Gastroesophageal sphincter (tissue), 3 donors: ENCODE data around the gene SMCHD1.

Experiments used
- CTCF ChIP-seq, 4 experiments: fragments of 200-600 bp in 2 of 4; fragments of 450-650 bp in 2 of 4; sonication (generic) in 1 of 4; IDR thresholded peaks; one replicate each; pipeline ENCODE4 v1.5.1; 2017 to 2019; ENCODE audit warnings: antibody characterized with exemption in 4 of 4, mild to moderate bottlenecking in 2 of 4, moderate library complexity in 2 of 4
- EP300 ChIP-seq: sonication (generic); formaldehyde crosslinking; IDR thresholded peaks from one replicate; pipeline ENCODE4 v1.6.1; 2017; ENCODE audit warnings: antibody characterized with exemption, mild to moderate bottlenecking
- POLR2A ChIP-seq, 2 donors: fragments of 450-650 bp; IDR thresholded peaks; one replicate each; pipeline ENCODE4 v1.6.1; 2017; ENCODE audit warnings: antibody characterized with exemption in 2 of 2, mild to moderate bottlenecking in 2 of 2, moderate library complexity in 1 of 2
- POLR2AphosphoS5 ChIP-seq: sonication (generic); formaldehyde crosslinking; IDR thresholded peaks from one replicate; pipeline ENCODE4 v1.6.1; 2017; ENCODE audit warnings: antibody characterized with exemption

DNA sequence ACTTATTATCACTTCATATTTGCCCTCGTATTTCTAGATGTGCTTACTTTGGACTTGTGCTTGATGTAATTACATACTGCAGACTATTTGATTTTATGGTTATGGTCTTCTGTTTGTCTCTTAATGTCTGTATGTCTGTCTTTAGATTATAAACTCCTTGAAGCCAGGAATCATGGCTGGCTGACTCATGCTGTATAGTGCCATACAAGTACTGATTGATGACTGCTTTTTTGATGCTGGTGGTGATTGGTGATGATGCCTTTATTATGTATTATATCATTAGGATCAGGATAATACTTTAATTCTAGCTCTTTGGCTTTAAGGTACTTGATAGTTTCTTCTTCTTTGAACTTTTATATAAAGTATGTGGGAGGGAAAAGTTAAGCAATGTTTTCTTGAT is 17.3 kb downstream of the SMCHD1 start:
- TF ChIP-seq CTCF (IDR thresholded peaks at IDR 0.05) (no peak), POLR2AphosphoS5 (no peak), POLR2A (IDR thresholded peaks at IDR 0.05) (no peak), EP300 (no peak)
